Heart left ventricle (tissue), 13 donors: ENCODE data around the gene MFF.

ENCODE experiments used
- POLR2A ChIP-seq, 2 donors: fragments of 450-650 bp; IDR thresholded peaks; one replicate each; pipeline ENCODE4 v1.6.1; 2017; ENCODE audit warnings: antibody characterized with exemption in 2 of 2, mild to moderate bottlenecking in 2 of 2, moderate library complexity in 2 of 2
- TF ChIP-seq, protein P1 (sequence below), 12 donors: fragments of 200-600 bp; sonication (generic) in 4 of 12; IDR thresholded peaks; one replicate each; pipeline versions ENCODE4 v1.5.0 to v1.8.0; 2018 to 2022; ENCODE audit warnings: antibody characterized with exemption in 12 of 12, mild to moderate bottlenecking in 5 of 12
- donor health status: ischemic (EF 13 %, LVEDD 7.1; RV severe dilation, severe dysfunction).
- donor health status: DM: no; HTN: yes; CAD: no.
- donor health status: DM: no; HTN: no; CAD: no.
- donor health status: ischemic (EF 25% LVEDD 6.9; RV normal size, moderate dysfunction).
- donor health status: ischemic (EF 25% LVEDD 5.7; RV mildly dilated, moderate dysfunction).
- donor health status: ischemic (EF 35%, LVEDD 5.7; RV mildly dilated, moderate dysfunction).
- donor health status: nonischemic (EF 11% LVEDD 7.7; RV severe dilation, severe dysfunction).
- donor health status: DM: yes; HTN: yes; CAD: no.
- donor health status: PGD.
- donor health status: ischemic (EF 29% LVEDD 5.4; RV normal size, mild dysfunction).
- donor health status: nonischemic (EF 23%, LVEDD 6.1; RV moderate dilation, normal function).

DNA sequence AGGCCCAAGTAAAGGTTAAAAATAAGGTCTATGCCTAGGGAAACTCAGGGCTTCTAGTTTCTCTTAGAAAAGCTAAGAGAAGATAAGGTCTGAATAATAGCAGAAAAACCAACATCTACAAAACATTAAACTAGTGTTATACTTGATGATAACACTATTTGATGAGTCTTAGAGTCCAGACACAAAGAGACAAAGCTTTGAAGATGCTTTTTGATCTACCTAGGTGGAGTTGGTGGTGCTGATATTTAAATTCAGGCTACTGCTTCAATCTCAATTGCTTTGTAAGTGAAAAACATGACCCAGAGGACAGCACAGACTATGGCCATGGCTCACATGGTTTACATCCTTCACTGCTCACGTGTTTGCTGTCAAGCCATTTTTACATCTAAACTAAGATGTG lies 11.7 kb upstream of the MFF start:
- TF ChIP-seq, protein P1, sequence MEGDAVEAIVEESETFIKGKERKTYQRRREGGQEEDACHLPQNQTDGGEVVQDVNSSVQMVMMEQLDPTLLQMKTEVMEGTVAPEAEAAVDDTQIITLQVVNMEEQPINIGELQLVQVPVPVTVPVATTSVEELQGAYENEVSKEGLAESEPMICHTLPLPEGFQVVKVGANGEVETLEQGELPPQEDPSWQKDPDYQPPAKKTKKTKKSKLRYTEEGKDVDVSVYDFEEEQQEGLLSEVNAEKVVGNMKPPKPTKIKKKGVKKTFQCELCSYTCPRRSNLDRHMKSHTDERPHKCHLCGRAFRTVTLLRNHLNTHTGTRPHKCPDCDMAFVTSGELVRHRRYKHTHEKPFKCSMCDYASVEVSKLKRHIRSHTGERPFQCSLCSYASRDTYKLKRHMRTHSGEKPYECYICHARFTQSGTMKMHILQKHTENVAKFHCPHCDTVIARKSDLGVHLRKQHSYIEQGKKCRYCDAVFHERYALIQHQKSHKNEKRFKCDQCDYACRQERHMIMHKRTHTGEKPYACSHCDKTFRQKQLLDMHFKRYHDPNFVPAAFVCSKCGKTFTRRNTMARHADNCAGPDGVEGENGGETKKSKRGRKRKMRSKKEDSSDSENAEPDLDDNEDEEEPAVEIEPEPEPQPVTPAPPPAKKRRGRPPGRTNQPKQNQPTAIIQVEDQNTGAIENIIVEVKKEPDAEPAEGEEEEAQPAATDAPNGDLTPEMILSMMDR (IDR thresholded peaks at IDR 0.05), result no peak
- no peak for TF ChIP-seq POLR2A (IDR thresholded peaks at IDR 0.05)
